Measurements from ENCODE around the gene LRP1. TPM values are rescaled to one million over a fixed set of nuclear protein-coding genes. Genes with fewer than 3 reads are reported as not detected.

Gene LRP1
- total RNA-seq, 4 donors from 2014 or later, result 83.1 to 149 (median 106) TPM

GRCh38 chr12:57205931-57206330 is 77.6 kb downstream of the LRP1 start:
- H3K27me3 ChIP-seq, result no peaks in the 10 kb centered on the region
- TF ChIP-seq POLR2AphosphoS5 (IDR thresholded peaks at IDR 0.05) (no peak), EP300 (IDR thresholded peaks at IDR 0.05) (no peak), CTCF (IDR thresholded peaks at IDR 0.05) (no peak), POLR2A (IDR thresholded peaks at IDR 0.05) (no peak)
- WGBS, result 66% methylated on average over 7 of the region's 7 CpGs
- DNase-seq (ENCODE audit: low spot score in 2 of 2), result no peak
- no peaks in the 10 kb centered on the region for H3K9me3 ChIP-seq
- peaks cover 3% of the 10 kb centered on the region for H3K4me1 ChIP-seq
- H3K36me3 ChIP-seq, result peaks cover 96% of the 10 kb centered on the region
- no peak overlapping the region for H3K4me3 ChIP-seq
- no peak overlapping the region for H3K27ac ChIP-seq

- whole genome bisulfite sequencing, result 90% methylated on average over 23 of the region's 29 CpGs
- Histone ChIP-seq H3K4me1 (peaks cover 3% of the 10 kb centered on the region), H3K4me3 (no peak overlapping the region), H3K9me3 (no peaks in the 10 kb centered on the region), H3K27me3 (no peaks in the 10 kb centered on the region), H3K27ac (no peak overlapping the region), H3K36me3 (peaks cover 93% of the 10 kb centered on the region)
- DNase-seq (ENCODE audit: low spot score in 2 of 2), result no peak
- no peak for TF ChIP-seq POLR2A (IDR thresholded peaks at IDR 0.05)
- TF ChIP-seq POLR2AphosphoS5 (IDR thresholded peaks at IDR 0.05), result no peak
- no peak for TF ChIP-seq CTCF (IDR thresholded peaks at IDR 0.05)
- TF ChIP-seq EP300 (IDR thresholded peaks at IDR 0.05), result no peak
These were observed 79.7 kb downstream of the LRP1 start for GRCh38 chr12:57207731-57208630.

- Histone ChIP-seq H3K27ac (no peak overlapping the region), H3K27me3 (no peaks in the 10 kb centered on the region), H3K4me1 (peaks cover 7% of the 10 kb centered on the region), H3K36me3 (peaks cover 85% of the 10 kb centered on the region), H3K4me3 (no peak overlapping the region), H3K9me3 (no peaks in the 10 kb centered on the region)
- no peak for DNase-seq (ENCODE audit: low spot score in 2 of 2)
- TF ChIP-seq POLR2A (IDR thresholded peaks at IDR 0.05) (no peak), EP300 (IDR thresholded peaks at IDR 0.05) (no peak), POLR2AphosphoS5 (IDR thresholded peaks at IDR 0.05) (no peak), CTCF (IDR thresholded peaks at IDR 0.05) (no peak)
- 94% methylated on average over 9 of the region's 22 CpGs for WGBS
These were observed 80.5 kb downstream of the LRP1 start for GRCh38 chr12:57208631-57209282.

- no peak for DNase-seq (ENCODE audit: low spot score in 2 of 2)
- Histone ChIP-seq H3K27ac (no peak overlapping the region), H3K36me3 (peaks cover 73% of the 10 kb centered on the region), H3K4me1 (peaks cover 19% of the 10 kb centered on the region), H3K27me3 (peaks cover 3% of the 10 kb centered on the region), H3K4me3 (no peak overlapping the region), H3K9me3 (no peaks in the 10 kb centered on the region)
- TF ChIP-seq POLR2AphosphoS5 (IDR thresholded peaks at IDR 0.05), result no peak
- no peak for TF ChIP-seq POLR2A (IDR thresholded peaks at IDR 0.05)
- no peak for TF ChIP-seq EP300 (IDR thresholded peaks at IDR 0.05)
- no peak for TF ChIP-seq CTCF (IDR thresholded peaks at IDR 0.05)
- WGBS, result 84% methylated on average over 8 of the region's 8 CpGs
These were observed 81.6 kb downstream of the LRP1 start for GRCh38 chr12:57209916-57210315.

- Histone ChIP-seq H3K27ac (no peak overlapping the region), H3K4me1 (peaks cover 24% of the 10 kb centered on the region), H3K9me3 (no peaks in the 10 kb centered on the region), H3K27me3 (peaks cover 6% of the 10 kb centered on the region), H3K36me3 (peaks cover 68% of the 10 kb centered on the region), H3K4me3 (no peak overlapping the region)
- no peak for DNase-seq (ENCODE audit: low spot score in 2 of 2)
- 83% methylated on average over 13 of the region's 15 CpGs for WGBS
- TF ChIP-seq EP300 (IDR thresholded peaks at IDR 0.05), result no peak
- no peak for TF ChIP-seq POLR2A (IDR thresholded peaks at IDR 0.05)
- no peak for TF ChIP-seq POLR2AphosphoS5 (IDR thresholded peaks at IDR 0.05)
- TF ChIP-seq CTCF (IDR thresholded peaks at IDR 0.05), result no peak
These were observed 82.2 kb downstream of the LRP1 start for GRCh38 chr12:57210461-57210860.
